Kidney (tissue), 14 donors: ENCODE measurements around the gene FBXL15. TPM values are rescaled to one million over a fixed set of nuclear protein-coding genes. Genes with fewer than 3 reads are reported as not detected.

Experiments used
- DNase-seq, 5 donors: peaks; one replicate each; pipeline ENCODE4 v3.0.0-alpha.2; 2013 to 2020
- FAIRE-seq: peaks from 2 replicates; lab custom pipeline; 2012; peaks lifted over from hg19 to GRCh38; lab: Jason Lieb, UNC
- H3K27ac ChIP-seq, 2 donors: one replicate each; pipeline ENCODE4 v1.7.0; 2013; ENCODE audit warnings: low read depth in 2 of 2, low read length in 2 of 2, inconsistent platforms in 1 of 2
- H3K27me3 ChIP-seq: one replicate; pipeline ENCODE4 v1.7.1; 2013; ENCODE audit warnings: low read length, inconsistent platforms; ENCODE audit not compliant: control insufficient read depth, insufficient read depth
- H3K36me3 ChIP-seq, 3 donors: one replicate each; pipeline versions ENCODE4 v1.7.0 to v1.7.1; 2013; ENCODE audit warnings: low read length in 3 of 3, control low read depth in 1 of 3, inconsistent platforms in 1 of 3; ENCODE audit not compliant: insufficient read depth in 3 of 3, control insufficient read depth in 2 of 3
- H3K4me1 ChIP-seq, 3 donors: one replicate each; pipeline versions ENCODE4 v1.7.0 to v1.7.1; 2013; ENCODE audit warnings: low read length in 3 of 3, inconsistent platforms in 1 of 3, low read depth in 1 of 3; ENCODE audit not compliant: control insufficient read depth in 2 of 3, insufficient read depth in 2 of 3
- H3K4me3 ChIP-seq, 3 donors: one replicate each; pipeline versions ENCODE4 v1.7.0 to v1.8.1; 2013; ENCODE audit warnings: low read length in 3 of 3, control low read depth in 1 of 3, inconsistent platforms in 1 of 3
- H3K9ac ChIP-seq, 3 donors: one replicate each; pipeline versions ENCODE4 v1.7.0 to v1.7.1; 2013; ENCODE audit warnings: low read length in 3 of 3, control low read depth in 1 of 3, inconsistent platforms in 1 of 3
- H3K9me3 ChIP-seq, 3 donors: one replicate each; pipeline versions ENCODE4 v1.7.0 to v1.7.1; 2013; ENCODE audit warnings: low read length in 3 of 3, control low read depth in 1 of 3, inconsistent platforms in 1 of 3; ENCODE audit not compliant: control insufficient read depth in 2 of 3, insufficient read depth in 1 of 3
- intact Hi-C: fragments of 100-400 bp; cut with DNase I; formaldehyde crosslinking; loops from one replicate; pipeline ENCODE4 v1.11.1; 2022
- polyA plus RNA-seq: library from polyadenylated mRNA; stranded (reverse); fragments of 350-450 nt; fragmentation: Illumina TruSeq; extraction: RNeasy Lipid Tissue Mini Kit (QIAGEN cat#74804); gene quantifications from one replicate; pipeline ENCODE4 v1.2.3, GENCODE V29; 2014; ENCODE audit warnings: low read depth, low replicate concordance; ENCODE audit not compliant: insufficient read depth
- total RNA-seq: library from RNA; stranded (reverse); fragmentation: NEBNext Ultra II Directional; extraction: Animal tissue kit (Norgen Biotek cat#: 25700); gene quantifications from one replicate; pipeline ENCODE4 v1.2.1, GENCODE V29; 2021
- TF ChIP-seq, protein P1 (sequence below): IDR thresholded peaks from 3 replicates; pipeline ENCODE4 v1.5.1; 2012; ENCODE audit warnings: mild to moderate bottlenecking, moderate library complexity, borderline replicate concordance; ENCODE audit not compliant: insufficient read depth; ENCODE audit errors: extremely low read depth
- donor health status: control.
- donor health status: control.
- donor health status: control.
- donor health status: control.
- donor health status: control.
- donor health status: DM: yes; HTN: yes; CAD: no.
- donor health status: Normal renal cell carcinoma (clear cell type).

The FBXL15 gene
- total and polyA plus RNA-seq, 2 donors from 2014 or later: 17.9 to 28.0 TPM

DNA sequence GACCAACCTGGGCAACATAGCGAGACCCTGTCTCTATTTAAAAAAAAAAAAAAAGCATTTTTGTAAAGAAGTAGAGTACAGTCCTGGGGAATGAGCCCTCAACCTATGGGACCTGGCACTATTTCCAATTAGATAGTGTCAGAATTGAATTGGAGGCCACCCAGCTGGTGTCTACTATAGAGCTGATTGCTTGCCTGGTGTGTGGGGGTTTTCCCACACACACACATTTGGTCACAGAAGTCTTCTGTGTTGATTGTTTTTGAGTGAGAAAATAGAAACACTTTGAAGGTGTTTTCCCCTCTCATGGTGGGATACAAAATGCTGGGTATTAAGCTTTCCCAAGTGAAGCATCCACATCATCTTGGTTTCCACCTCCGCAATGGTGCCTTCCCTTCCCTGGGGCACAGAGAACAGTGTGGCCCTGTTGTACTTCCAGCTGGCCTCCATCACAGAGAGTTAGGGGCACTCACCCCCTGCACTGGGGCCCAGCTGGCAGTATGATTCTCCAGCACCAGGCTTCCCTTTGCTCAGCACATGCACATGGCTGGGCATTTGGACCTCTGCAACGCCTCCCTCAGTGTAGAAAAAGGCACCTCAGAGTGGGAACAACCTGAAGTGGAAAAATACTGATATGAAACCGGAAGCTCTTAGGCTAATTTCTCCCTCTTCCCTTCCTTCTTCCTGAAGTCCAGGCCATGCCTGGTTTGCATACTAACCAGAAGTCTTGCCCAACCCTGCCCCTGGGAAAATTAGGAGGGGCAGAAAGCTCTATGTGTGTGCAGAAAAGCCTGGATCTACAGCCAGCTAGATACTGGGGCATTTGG is 35.8 kb upstream of the FBXL15 start:
- no peak overlapping the region for H3K4me3 ChIP-seq
- H3K36me3 ChIP-seq: peaks cover 3 to 15% (median 11%) of the 10 kb centered on the region in 3 donors
- DNase-seq: no peak
- no peaks in the 10 kb centered on the region for H3K9me3 ChIP-seq
- TF ChIP-seq, protein P1, sequence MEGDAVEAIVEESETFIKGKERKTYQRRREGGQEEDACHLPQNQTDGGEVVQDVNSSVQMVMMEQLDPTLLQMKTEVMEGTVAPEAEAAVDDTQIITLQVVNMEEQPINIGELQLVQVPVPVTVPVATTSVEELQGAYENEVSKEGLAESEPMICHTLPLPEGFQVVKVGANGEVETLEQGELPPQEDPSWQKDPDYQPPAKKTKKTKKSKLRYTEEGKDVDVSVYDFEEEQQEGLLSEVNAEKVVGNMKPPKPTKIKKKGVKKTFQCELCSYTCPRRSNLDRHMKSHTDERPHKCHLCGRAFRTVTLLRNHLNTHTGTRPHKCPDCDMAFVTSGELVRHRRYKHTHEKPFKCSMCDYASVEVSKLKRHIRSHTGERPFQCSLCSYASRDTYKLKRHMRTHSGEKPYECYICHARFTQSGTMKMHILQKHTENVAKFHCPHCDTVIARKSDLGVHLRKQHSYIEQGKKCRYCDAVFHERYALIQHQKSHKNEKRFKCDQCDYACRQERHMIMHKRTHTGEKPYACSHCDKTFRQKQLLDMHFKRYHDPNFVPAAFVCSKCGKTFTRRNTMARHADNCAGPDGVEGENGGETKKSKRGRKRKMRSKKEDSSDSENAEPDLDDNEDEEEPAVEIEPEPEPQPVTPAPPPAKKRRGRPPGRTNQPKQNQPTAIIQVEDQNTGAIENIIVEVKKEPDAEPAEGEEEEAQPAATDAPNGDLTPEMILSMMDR: no peak
- H3K27ac ChIP-seq: no peak overlapping the region
- intact Hi-C loops: no loop called here
- no peaks in the 10 kb centered on the region for H3K27me3 ChIP-seq
- no peak overlapping the region for H3K9ac ChIP-seq
- H3K4me1 ChIP-seq: peaks cover 0 to 3% (median 0%) of the 10 kb centered on the region in 3 donors
- no peak for FAIRE-seq

DNA sequence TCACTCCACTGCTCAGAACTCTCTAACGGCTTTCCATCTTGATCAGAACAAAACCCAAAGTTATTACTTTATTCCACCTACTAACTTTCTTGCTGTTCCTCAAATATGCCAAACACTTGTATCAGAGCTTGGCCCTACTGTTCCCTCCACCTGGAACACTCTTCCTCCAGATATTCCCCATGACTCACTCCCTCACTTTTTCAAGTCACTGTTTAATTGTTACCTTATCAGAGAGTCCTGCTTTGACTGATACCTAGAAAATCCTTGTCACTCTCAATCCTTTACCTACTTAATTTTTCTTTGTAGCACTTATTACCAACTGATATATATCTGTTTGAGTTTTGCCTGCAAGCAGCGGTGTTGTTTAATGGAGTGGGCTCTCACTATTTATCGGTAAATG is 30.7 kb upstream of the FBXL15 start:
- H3K9me3 ChIP-seq: no peaks in the 10 kb centered on the region
- H3K9ac ChIP-seq: no peak overlapping the region
- H3K27ac ChIP-seq: no peak overlapping the region
- TF ChIP-seq, protein P1: no peak
- H3K27me3 ChIP-seq: no peaks in the 10 kb centered on the region
- no peaks in the 10 kb centered on the region for H3K36me3 ChIP-seq
- H3K4me1 ChIP-seq: peaks cover 0 to 9% (median 0%) of the 10 kb centered on the region in 3 donors
- no peak for DNase-seq
- no peak for FAIRE-seq
- no peak overlapping the region for H3K4me3 ChIP-seq
- intact Hi-C loops: no loop called here

DNA sequence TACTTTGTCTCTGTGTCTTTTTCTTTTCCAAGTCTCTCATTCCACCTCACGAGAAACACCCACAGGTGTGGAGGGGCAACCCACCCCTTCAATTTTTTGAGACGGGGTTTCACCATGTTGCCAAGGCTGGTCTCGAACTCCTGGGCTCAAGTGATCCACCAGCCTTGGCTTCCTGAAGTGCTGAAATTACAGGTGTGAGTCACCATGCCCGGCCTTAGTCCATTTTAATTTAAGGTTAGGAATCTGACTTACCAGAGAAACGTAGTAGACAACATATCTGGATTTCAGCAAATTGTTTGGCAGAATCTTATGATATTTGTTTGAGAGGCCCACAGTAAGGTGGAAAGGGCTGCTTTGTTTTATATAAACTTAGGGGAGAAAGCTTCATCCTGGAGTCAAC is 28.3 kb upstream of the FBXL15 start:
- H3K9ac ChIP-seq: no peak overlapping the region
- no peaks in the 10 kb centered on the region for H3K36me3 ChIP-seq
- no peaks in the 10 kb centered on the region for H3K9me3 ChIP-seq
- H3K4me3 ChIP-seq: no peak overlapping the region
- H3K4me1 ChIP-seq: peaks cover 0 to 16% (median 9%) of the 10 kb centered on the region in 3 donors
- intact Hi-C loops: no loop called here
- DNase-seq (no peak), FAIRE-seq (no peak)
- no peak overlapping the region for H3K27ac ChIP-seq
- no peaks in the 10 kb centered on the region for H3K27me3 ChIP-seq
- TF ChIP-seq, protein P1: no peak
